Measurements from ENCODE around the gene POTEH. TPM values are rescaled to one million over a fixed set of nuclear protein-coding genes. Genes with fewer than 3 reads are reported as not detected.
A peak's percentile ranks its signal among the peaks of the same experiment; 100 is the strongest.
"Not testable (repeated sequence)": the region's sequence is repeated elsewhere in the genome, so short reads cannot be mapped to it uniquely, and the experiment has no call there.

The POTEH gene
- total and polyA plus RNA-seq, 3 donors from 2014 or later = 2.4 to 57.6 (median 33.6) TPM

GRCh38 chr22:15738909-15739391 is 49.1 kb downstream of the POTEH start:
- H3K27ac ChIP-seq; H3K27me3 ChIP-seq; DNase-seq; H3K4me1 ChIP-seq; H3K4me3 ChIP-seq; H3K9me3 ChIP-seq; H3K36me3 ChIP-seq (ENCODE audit: low read depth, missing control alignments); intact Hi-C loops (cut with DNase I; ENCODE audit: low total_unique reads): not testable (repeated sequence)
- WGBS, 2 donors = 90 to 100% methylated on average over 2 of the region's 6 CpGs

DNA sequence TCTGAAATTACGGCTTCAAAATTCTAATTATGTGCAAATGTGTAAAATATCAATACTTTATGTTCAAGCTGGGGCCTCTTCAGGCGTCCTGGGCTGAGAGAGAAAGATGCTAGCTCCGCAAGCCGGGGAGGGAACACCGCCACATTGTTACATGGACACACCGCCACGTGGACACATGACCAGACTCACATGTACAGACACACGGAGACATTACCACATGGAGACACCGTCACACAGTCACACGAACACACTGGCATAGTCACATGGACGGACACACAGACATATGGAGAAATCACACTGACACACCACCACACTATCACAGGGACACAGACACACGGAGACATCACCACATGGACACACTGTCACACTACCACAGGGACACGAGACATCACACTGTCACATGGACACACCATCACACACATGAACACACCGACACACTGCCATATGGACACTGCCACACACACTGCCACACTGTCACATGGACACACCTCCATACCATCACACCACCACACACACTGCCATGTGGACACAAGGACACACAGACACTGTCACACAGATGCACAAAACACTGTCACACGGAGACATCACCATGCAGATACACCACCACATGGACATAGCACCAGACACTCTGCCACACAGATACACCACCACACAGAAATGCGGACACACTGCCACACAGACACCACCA is 58.0 kb downstream of the POTEH start:
- H3K27ac ChIP-seq; H3K9me3 ChIP-seq; H3K36me3 ChIP-seq (ENCODE audit: low read depth, missing control alignments); H3K4me1 ChIP-seq; H3K4me3 ChIP-seq; H3K27me3 ChIP-seq; intact Hi-C loops (cut with DNase I; ENCODE audit: low total_unique reads); DNase-seq: not testable (repeated sequence)
- WGBS, 2 donors = 69 to 78% methylated on average over 8 to 14 of the region's 16 CpGs

DNA sequence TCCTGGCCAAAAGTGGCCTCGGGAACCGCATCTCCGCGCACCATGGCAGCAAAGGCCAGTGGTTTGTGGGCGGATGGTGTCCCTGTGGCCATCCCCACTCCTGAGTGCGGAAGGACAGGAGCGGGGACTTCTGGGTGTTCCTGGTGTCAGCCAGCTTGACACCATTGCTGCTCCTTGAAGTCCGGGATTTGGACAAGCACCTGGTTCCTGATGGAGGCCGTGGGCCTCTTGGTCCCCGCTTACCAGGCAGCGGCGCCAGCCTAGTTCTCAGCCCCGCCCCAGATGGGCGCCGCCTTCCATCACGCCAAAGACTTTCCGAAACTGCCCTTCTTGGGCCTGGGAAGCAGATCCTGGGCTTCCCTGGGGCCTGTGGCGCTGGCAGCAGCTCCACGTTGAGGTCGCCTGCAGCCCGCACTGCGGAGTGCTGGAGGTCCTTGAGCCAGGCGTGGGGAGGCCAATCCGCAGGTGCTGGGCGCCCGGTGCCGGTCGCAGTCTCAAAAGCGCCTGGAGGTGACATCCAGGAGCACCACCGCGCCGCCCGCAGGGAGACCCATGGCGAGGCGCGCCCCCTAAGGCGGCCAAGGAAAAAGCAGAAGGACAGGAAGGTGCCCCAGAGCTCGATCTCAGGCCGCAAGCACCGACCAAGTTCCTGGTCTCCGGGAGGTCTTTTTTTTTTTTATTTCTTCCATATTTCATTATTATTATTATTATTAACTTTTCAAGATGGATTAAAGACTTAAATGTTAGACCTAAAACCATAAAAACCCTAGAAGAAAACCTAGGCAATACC is 59.5 kb downstream of the POTEH start:
- H3K27me3 ChIP-seq; H3K4me3 ChIP-seq; DNase-seq; H3K4me1 ChIP-seq; intact Hi-C loops (cut with DNase I; ENCODE audit: low total_unique reads); H3K9me3 ChIP-seq; H3K27ac ChIP-seq; H3K36me3 ChIP-seq (ENCODE audit: low read depth, missing control alignments): not testable (repeated sequence)
- WGBS, 2 donors = 56 to 60% methylated on average over 24 to 32 of the region's 41 CpGs

GRCh38 chr22:15759443-15760097 is 69.7 kb downstream of the POTEH start:
- intact Hi-C loops (cut with DNase I; ENCODE audit: low total_unique reads); H3K4me3 ChIP-seq; H3K36me3 ChIP-seq (ENCODE audit: low read depth, missing control alignments); H3K27me3 ChIP-seq; H3K27ac ChIP-seq; H3K9me3 ChIP-seq; DNase-seq; H3K4me1 ChIP-seq: not testable (repeated sequence)
- WGBS, 2 donors = 84% methylated on average over 8 of the region's 28 CpGs; no CpG with 5 or more reads in 1 of the 2 donors

GRCh38 chr22:15760388-15761150 is 70.7 kb downstream of the POTEH start:
- DNase-seq; H3K36me3 ChIP-seq (ENCODE audit: low read depth, missing control alignments); intact Hi-C loops (cut with DNase I; ENCODE audit: low total_unique reads); H3K27me3 ChIP-seq; H3K27ac ChIP-seq; H3K4me1 ChIP-seq; H3K9me3 ChIP-seq; H3K4me3 ChIP-seq: not testable (repeated sequence)
- WGBS, 2 donors = 44 to 54% methylated on average over 6 to 7 of the region's 44 CpGs

- H3K4me1 ChIP-seq; H3K27me3 ChIP-seq; H3K9me3 ChIP-seq; DNase-seq; intact Hi-C loops (cut with DNase I; ENCODE audit: low total_unique reads); H3K36me3 ChIP-seq (ENCODE audit: low read depth, missing control alignments); H3K4me3 ChIP-seq; H3K27ac ChIP-seq: not testable (repeated sequence)
- 67 to 82% methylated on average over 6 to 18 of the region's 30 CpGs for WGBS, 2 donors
Measured at GRCh38 chr22:15761151-15761777, 71.4 kb downstream of the POTEH start.

DNA sequence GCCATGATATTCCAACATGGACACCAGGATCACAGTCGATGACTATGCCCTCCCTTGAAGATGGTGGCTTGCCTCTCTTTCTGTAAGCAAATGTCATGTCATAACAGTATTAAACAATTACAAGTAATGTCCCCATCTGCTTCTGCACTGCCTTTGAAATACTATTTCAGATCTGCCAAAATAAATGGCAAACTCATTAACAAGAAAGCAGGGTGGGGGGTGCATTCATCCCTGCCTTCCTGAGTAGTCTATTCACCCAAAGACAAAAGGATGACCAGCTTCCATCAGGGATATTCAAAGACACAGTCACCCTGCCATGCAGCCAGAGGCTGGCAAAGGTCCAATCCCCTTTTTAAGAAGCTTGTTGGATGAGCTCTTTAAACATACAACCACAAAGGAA is 73.7 kb downstream of the POTEH start:
- DNase-seq = peak; percentile 16

More for the DNA sequence above, 73.7 kb downstream of the POTEH start:
- intact Hi-C loops (cut with DNase I; ENCODE audit: low total_unique reads); H3K36me3 ChIP-seq (ENCODE audit: low read depth, missing control alignments); H3K4me1 ChIP-seq; H3K4me3 ChIP-seq; H3K27ac ChIP-seq; H3K9me3 ChIP-seq; H3K27me3 ChIP-seq: not testable (repeated sequence)
- no CpG with 5 or more reads among the region's 1 CpG for WGBS, 2 donors

Small RNA genes lying within 50 kb of the gene (small RNA-seq; reads per million reads assigned to genes)
- gene RNU6-816P = 0 reads per million in 2 donors

Other genes starting within 250 kb of the POTEH start
- not detected for gene OR11H1, start 161.8 kb upstream of the POTEH start, total RNA-seq
- gene OR11H1, start 161.8 kb upstream of the POTEH start, polyA plus RNA-seq (ENCODE audit: insufficient read depth, low read depth, low replicate concordance) = not detected